ENCODE measurements around the gene NOTCH4. TPM values are rescaled to one million over a fixed set of nuclear protein-coding genes. Genes with fewer than 3 reads are reported as not detected.

The NOTCH4 gene
- total and polyA plus RNA-seq, 2 donors (not counting 3 experiments of a cell fraction or from before 2014, with no cell fraction given): 41.7 to 114 TPM

DNA sequence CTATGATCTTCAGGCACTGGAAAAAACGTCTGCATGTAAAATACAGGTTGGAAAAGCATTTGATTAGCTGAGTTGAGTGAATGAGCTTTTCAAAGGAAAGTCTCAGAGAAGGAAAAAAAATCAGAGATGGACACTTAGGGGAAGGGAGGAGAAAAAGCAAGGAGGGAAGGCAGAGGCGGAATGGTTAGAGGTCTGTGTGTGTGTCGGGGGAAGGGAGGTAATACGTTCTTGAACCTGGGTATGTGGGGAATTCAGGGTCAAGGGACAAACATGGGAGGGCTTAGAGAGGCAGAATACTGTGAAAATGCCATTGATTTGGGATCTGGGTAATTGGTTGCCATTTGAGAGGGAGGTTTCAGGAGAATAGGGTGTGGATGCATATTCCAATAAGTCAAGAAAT lies 77.2 kb downstream of the NOTCH4 start:
- CTCF ChIA-PET: interaction anchor here (2.8 kb wide), 1 partner anchor 28 kb away, joined by 12 read pairs; no protein-coding TSS in a partner anchor
- Histone ChIP-seq H3K27ac (ENCODE audit: insufficient read depth, low read depth, low read length) (no peak overlapping the region), H3K9ac (replicated peaks; ENCODE audit: extremely low read depth, insufficient read depth, low read length) (no peak overlapping the region), H3K27me3 (ENCODE audit: control insufficient read depth in 2 of 2, insufficient read depth in 2 of 2, low read length in 2 of 2) (peaks cover 20 to 28% of the 10 kb centered on the region in 2 experiments), H3K36me3 (ENCODE audit: control insufficient read depth in 2 of 2, extremely low read depth in 1 of 2, insufficient read depth in 2 of 2, low read length in 2 of 2) (no peaks in the 10 kb centered on the region), H3K4me3 (replicated peaks in 1 of 3; ENCODE audit: insufficient read depth in 1 of 3, low read depth in 1 of 3, low read length in 3 of 3) (no peak overlapping the region), H3K4me1 (ENCODE audit: control insufficient read depth, extremely low read depth, insufficient read depth, low read length) (peaks cover 3% of the 10 kb centered on the region), H3K4me2 (ENCODE audit: insufficient read depth, low read length) (no peak overlapping the region), H2AFZ (ENCODE audit: low read depth, low read length) (no peak overlapping the region), H3K79me2 (ENCODE audit: control insufficient read depth, insufficient read depth, low read length) (no peaks in the 10 kb centered on the region), H3K9me3 (replicated peaks; ENCODE audit: control insufficient read depth, insufficient read depth, low read length) (no peaks in the 10 kb centered on the region), H3K9me1 (replicated peaks; ENCODE audit: control insufficient read depth, extremely low read depth, insufficient read depth, low read length) (no peaks in the 10 kb centered on the region), H4K20me1 (replicated peaks; ENCODE audit: control insufficient read depth, extremely low read depth, insufficient read depth, low read length) (no peaks in the 10 kb centered on the region)
- no TSS peak for BruUV-seq (replicated peaks)
- TF ChIP-seq MYC (IDR thresholded peaks at IDR 0.05; ENCODE audit: low read depth, low read length) (no peak), MAX (IDR thresholded peaks at IDR 0.05; ENCODE audit: insufficient read depth, insufficient read length) (no peak), POLR2AphosphoS5 (IDR thresholded peaks at IDR 0.05; ENCODE audit: insufficient read depth, low read depth, low read length) (no peak), FOS (IDR thresholded peaks at IDR 0.05; ENCODE audit: borderline replicate concordance, insufficient read depth, low read length) (no peak)
- TF ChIP-seq, protein P1, sequence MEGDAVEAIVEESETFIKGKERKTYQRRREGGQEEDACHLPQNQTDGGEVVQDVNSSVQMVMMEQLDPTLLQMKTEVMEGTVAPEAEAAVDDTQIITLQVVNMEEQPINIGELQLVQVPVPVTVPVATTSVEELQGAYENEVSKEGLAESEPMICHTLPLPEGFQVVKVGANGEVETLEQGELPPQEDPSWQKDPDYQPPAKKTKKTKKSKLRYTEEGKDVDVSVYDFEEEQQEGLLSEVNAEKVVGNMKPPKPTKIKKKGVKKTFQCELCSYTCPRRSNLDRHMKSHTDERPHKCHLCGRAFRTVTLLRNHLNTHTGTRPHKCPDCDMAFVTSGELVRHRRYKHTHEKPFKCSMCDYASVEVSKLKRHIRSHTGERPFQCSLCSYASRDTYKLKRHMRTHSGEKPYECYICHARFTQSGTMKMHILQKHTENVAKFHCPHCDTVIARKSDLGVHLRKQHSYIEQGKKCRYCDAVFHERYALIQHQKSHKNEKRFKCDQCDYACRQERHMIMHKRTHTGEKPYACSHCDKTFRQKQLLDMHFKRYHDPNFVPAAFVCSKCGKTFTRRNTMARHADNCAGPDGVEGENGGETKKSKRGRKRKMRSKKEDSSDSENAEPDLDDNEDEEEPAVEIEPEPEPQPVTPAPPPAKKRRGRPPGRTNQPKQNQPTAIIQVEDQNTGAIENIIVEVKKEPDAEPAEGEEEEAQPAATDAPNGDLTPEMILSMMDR (IDR thresholded peaks at IDR 0.05; ENCODE audit: extremely low read depth in 1 of 2, insufficient read depth in 1 of 2, low read depth in 1 of 2, low read length in 2 of 2): no peak
- DNase-seq (ENCODE audit: low read depth, low spot score) (no peak), FAIRE-seq (no peak)
- dilution Hi-C loops (cut with MboI; ENCODE audit: extremely low pct_ligation_motif_present, low sequenced_read_pairs) (no loop called here), intact Hi-C loops (cut with micrococcal nuclease) (no loop called here)
- POLR2A ChIA-PET: no interaction called here

GRCh38 chr6:32146287-32146686 lies 77.6 kb downstream of the NOTCH4 start:
- Histone ChIP-seq H3K9ac (replicated peaks; ENCODE audit: extremely low read depth, insufficient read depth, low read length) (no peak overlapping the region), H3K4me1 (ENCODE audit: control insufficient read depth, extremely low read depth, insufficient read depth, low read length) (peaks cover 3% of the 10 kb centered on the region), H3K4me2 (ENCODE audit: insufficient read depth, low read length) (no peak overlapping the region), H3K36me3 (ENCODE audit: control insufficient read depth in 2 of 2, extremely low read depth in 1 of 2, insufficient read depth in 2 of 2, low read length in 2 of 2) (no peaks in the 10 kb centered on the region), H3K9me3 (replicated peaks; ENCODE audit: control insufficient read depth, insufficient read depth, low read length) (no peaks in the 10 kb centered on the region), H3K9me1 (replicated peaks; ENCODE audit: control insufficient read depth, extremely low read depth, insufficient read depth, low read length) (no peaks in the 10 kb centered on the region), H3K27me3 (ENCODE audit: control insufficient read depth in 2 of 2, insufficient read depth in 2 of 2, low read length in 2 of 2) (peaks cover 20 to 29% of the 10 kb centered on the region in 2 experiments), H4K20me1 (replicated peaks; ENCODE audit: control insufficient read depth, extremely low read depth, insufficient read depth, low read length) (no peaks in the 10 kb centered on the region), H2AFZ (ENCODE audit: low read depth, low read length) (no peak overlapping the region), H3K79me2 (ENCODE audit: control insufficient read depth, insufficient read depth, low read length) (no peaks in the 10 kb centered on the region), H3K27ac (ENCODE audit: insufficient read depth, low read depth, low read length) (no peak overlapping the region), H3K4me3 (replicated peaks in 1 of 3; ENCODE audit: insufficient read depth in 1 of 3, low read depth in 1 of 3, low read length in 3 of 3) (no peak overlapping the region)
- TF ChIP-seq FOS (IDR thresholded peaks at IDR 0.05; ENCODE audit: borderline replicate concordance, insufficient read depth, low read length): no peak
- TF ChIP-seq POLR2AphosphoS5 (IDR thresholded peaks at IDR 0.05; ENCODE audit: insufficient read depth, low read depth, low read length): no peak
- no peak for TF ChIP-seq MYC (IDR thresholded peaks at IDR 0.05; ENCODE audit: low read depth, low read length)
- TF ChIP-seq, protein P1 (IDR thresholded peaks at IDR 0.05; ENCODE audit: extremely low read depth in 1 of 2, insufficient read depth in 1 of 2, low read depth in 1 of 2, low read length in 2 of 2): no peak
- TF ChIP-seq JUN (IDR thresholded peaks at IDR 0.05; ENCODE audit: borderline replicate concordance, insufficient read depth, insufficient read length, low read depth): no peak
- TF ChIP-seq MAX (IDR thresholded peaks at IDR 0.05; ENCODE audit: insufficient read depth, insufficient read length): no peak
- no peak for TF ChIP-seq POLR2A (IDR thresholded peaks at IDR 0.05; ENCODE audit: low read depth, low read length)
- POLR2A ChIA-PET: no interaction called here
- CTCF ChIA-PET: no interaction called here
- dilution Hi-C loops (cut with MboI; ENCODE audit: extremely low pct_ligation_motif_present, low sequenced_read_pairs): no loop called here
- FAIRE-seq (no peak), DNase-seq (ENCODE audit: low read depth, low spot score) (no peak)
- intact Hi-C loops (cut with micrococcal nuclease): no loop called here
- no TSS peak for BruUV-seq (replicated peaks)

All from endothelial cell of umbilical vein (primary cell).